ENCODE measurements around the gene USP5. TPM values are rescaled to one million over a fixed set of nuclear protein-coding genes. Genes with fewer than 3 reads are reported as not detected.
A peak's percentile ranks its signal among the peaks of the same experiment; 100 is the strongest.
"Not testable (repeated sequence)": the region's sequence is repeated elsewhere in the genome, so short reads cannot be mapped to it uniquely, and the experiment has no call there.

The USP5 gene
- total RNA-seq, 2 donors from 2014 or later, result 82.6 to 132 TPM

- peak; percentile 86 for TF ChIP-seq CTCF (IDR thresholded peaks at IDR 0.05)
Measured at GRCh38 chr12:6890789-6891645, 39.1 kb downstream of the USP5 start.

GRCh38 chr12:6891646-6892001 is 39.7 kb downstream of the USP5 start:
- intact Hi-C loops (cut with DNase I), result no loop called here

More at GRCh38 chr12:6890789-6891645, 39.1 kb downstream of the USP5 start:
- Histone ChIP-seq H3K27me3 (no peaks in the 10 kb centered on the region), H3K27ac (peak overlapping the region; percentile 89), H3K9me3 (no peaks in the 10 kb centered on the region), H3K4me3 (peak overlapping the region; percentile 32), H3K9ac (ENCODE audit: low read depth in 2 of 2, low read length in 2 of 2) (peak overlapping the region; percentile 81 to 83), H3K36me3 (no peaks in the 10 kb centered on the region), H3K4me1 (no peaks in the 10 kb centered on the region)
- intact Hi-C loops (cut with DNase I), result no loop called here
- peak; percentile 99 for DNase-seq

GRCh38 chr12:6892683-6893082 is 40.7 kb downstream of the USP5 start:
- intact Hi-C loops (cut with DNase I); H3K9me3 ChIP-seq; H3K27ac ChIP-seq; H3K9ac ChIP-seq (ENCODE audit: low read depth in 2 of 2, low read length in 2 of 2); H3K4me3 ChIP-seq; H3K36me3 ChIP-seq; H3K4me1 ChIP-seq; H3K27me3 ChIP-seq; DNase-seq: not testable (repeated sequence)

More at GRCh38 chr12:6891646-6892001, 39.7 kb downstream of the USP5 start:
- Histone ChIP-seq H3K4me1 (no peaks in the 10 kb centered on the region), H3K9ac (ENCODE audit: low read depth in 2 of 2, low read length in 2 of 2) (peak overlapping the region; percentile 81 to 83), H3K36me3 (no peaks in the 10 kb centered on the region), H3K4me3 (peak overlapping the region; percentile 32), H3K27ac (peak overlapping the region; percentile 89), H3K9me3 (no peaks in the 10 kb centered on the region), H3K27me3 (no peaks in the 10 kb centered on the region)
- TF ChIP-seq CTCF (IDR thresholded peaks at IDR 0.05), result no peak
- DNase-seq, result no peak

GRCh38 chr12:6894321-6894720 is 42.4 kb downstream of the USP5 start:
- DNase-seq, result no peak
- no peak overlapping the region for H3K9ac ChIP-seq (ENCODE audit: low read depth in 2 of 2, low read length in 2 of 2)
- H3K4me3 ChIP-seq, result no peak overlapping the region
- no peaks in the 10 kb centered on the region for H3K27me3 ChIP-seq
- H3K27ac ChIP-seq, result no peak overlapping the region
- no peaks in the 10 kb centered on the region for H3K9me3 ChIP-seq
- H3K36me3 ChIP-seq, result no peaks in the 10 kb centered on the region
- intact Hi-C loops (cut with DNase I), result no loop called here
- peaks cover under 1% of the 10 kb centered on the region for H3K4me1 ChIP-seq
- TF ChIP-seq CTCF (IDR thresholded peaks at IDR 0.05), result no peak

- Histone ChIP-seq H3K27ac (no peak overlapping the region), H3K4me1 (peaks cover 13% of the 10 kb centered on the region), H3K4me3 (no peak overlapping the region), H3K27me3 (no peaks in the 10 kb centered on the region), H3K9ac (ENCODE audit: low read depth in 2 of 2, low read length in 2 of 2) (no peak overlapping the region), H3K9me3 (no peaks in the 10 kb centered on the region), H3K36me3 (no peaks in the 10 kb centered on the region)
- intact Hi-C loops (cut with DNase I), result no loop called here
- TF ChIP-seq CTCF (IDR thresholded peaks at IDR 0.05), result no peak
- no peak for DNase-seq
Measured at GRCh38 chr12:6896846-6897435, 45.0 kb downstream of the USP5 start.

- Histone ChIP-seq H3K27me3 (no peaks in the 10 kb centered on the region), H3K9me3 (no peaks in the 10 kb centered on the region), H3K27ac (peak overlapping the region; percentile 66), H3K36me3 (no peaks in the 10 kb centered on the region), H3K9ac (ENCODE audit: low read depth in 2 of 2, low read length in 2 of 2) (peak overlapping the region in 1 of 2 donors; percentile 40), H3K4me1 (peaks cover 13% of the 10 kb centered on the region), H3K4me3 (no peak overlapping the region)
- DNase-seq, result no peak
- no peak for TF ChIP-seq CTCF (IDR thresholded peaks at IDR 0.05)
- intact Hi-C loops (cut with DNase I), result no loop called here
Measured at GRCh38 chr12:6899427-6899826, 47.5 kb downstream of the USP5 start.
